ENCODE measurements around the gene SSUH2.
"Not testable (repeated sequence)": the region's sequence is repeated elsewhere in the genome, so short reads cannot be mapped to it uniquely, and the experiment has no call there.

Gene SSUH2

DNA sequence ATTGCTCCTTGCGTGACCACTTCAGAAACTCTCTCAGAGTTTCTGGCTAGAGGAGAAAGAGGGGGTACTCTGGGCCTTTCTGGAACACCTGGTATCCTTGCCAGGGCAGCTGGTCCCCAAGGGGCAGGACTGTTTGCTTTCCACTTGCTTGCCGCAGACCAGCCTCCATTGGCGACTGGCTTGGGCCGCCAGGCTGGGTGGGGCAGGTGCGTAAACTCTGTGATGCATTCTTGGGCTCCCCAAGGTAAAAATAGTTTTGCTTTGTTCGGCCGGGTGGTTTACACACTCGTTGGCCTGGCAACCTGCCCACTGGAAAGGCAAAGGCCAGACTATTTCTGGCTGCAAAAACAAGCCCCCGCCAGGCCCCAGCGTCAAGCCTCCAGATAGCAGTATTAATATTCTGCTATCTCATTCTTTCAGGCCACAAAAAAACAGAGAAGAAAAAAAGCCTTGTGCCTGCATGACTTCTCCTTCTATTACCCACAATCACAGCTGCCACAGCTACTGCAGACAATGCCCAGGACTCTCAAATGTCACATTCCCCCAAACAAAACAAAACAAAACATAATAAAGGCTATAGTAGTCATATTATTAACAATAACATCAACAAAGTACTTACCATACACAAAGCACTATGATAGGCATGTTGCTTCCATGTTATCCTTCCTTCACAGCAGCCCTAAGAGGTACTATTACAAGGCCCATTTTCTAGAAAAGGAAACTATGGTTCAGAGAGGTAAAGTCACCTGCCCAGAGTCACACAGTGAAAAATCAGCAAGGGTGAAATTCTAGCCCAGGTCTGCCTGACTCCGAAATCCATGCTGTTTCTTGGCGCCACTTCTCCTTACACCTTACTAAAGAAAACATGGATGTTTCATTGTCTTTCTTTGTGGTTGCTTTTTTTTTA, 14.0 kb upstream of the SSUH2 start:
- no peak for DNase-seq (ENCODE audit: low read depth)

DNA sequence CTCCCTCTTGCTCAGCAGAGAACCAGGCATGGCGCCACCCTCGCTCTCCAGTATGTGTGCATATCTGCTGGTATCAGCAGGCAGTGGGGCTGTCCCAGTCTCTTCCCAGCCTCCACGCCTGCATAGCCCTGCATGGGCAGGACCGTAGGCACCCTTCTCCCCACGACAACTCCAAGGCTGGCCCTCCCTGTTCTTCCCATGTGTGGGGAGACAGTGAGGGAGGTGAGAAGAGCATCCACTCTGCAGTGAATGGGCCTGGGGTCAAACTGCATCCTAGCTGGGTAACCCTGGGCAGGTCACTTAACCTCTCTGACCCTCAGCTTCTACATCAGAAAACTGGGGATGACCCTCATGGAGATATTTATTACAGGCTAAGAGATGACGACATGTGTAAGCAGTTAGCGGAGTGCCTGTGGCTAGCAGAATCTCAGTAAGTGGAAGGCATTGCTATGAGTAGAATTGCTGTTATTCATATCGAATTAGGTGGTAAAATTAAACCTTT, 13.3 kb upstream of the SSUH2 start:
- no peak for DNase-seq (ENCODE audit: low read depth)

DNA sequence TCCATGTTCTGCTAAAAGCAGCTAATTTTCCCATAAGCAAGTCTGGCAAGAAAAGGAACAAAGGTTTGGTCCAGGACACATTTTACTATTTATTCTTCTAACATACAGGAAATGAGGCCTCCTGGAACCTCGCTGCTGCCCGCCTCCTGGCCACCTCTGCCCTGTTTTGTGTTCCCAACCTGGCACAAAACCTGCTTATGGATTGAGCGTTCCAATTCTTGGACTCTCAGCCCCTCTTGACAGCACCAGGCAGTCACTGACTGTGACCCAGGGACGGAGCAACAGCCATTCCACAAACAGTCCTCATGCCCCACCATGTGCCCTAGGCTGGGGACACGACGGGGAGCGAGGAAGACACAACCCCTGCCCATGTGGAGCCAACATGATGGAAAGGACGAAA, 11.6 kb upstream of the SSUH2 start:
- no peak for DNase-seq (ENCODE audit: low read depth)

DNA sequence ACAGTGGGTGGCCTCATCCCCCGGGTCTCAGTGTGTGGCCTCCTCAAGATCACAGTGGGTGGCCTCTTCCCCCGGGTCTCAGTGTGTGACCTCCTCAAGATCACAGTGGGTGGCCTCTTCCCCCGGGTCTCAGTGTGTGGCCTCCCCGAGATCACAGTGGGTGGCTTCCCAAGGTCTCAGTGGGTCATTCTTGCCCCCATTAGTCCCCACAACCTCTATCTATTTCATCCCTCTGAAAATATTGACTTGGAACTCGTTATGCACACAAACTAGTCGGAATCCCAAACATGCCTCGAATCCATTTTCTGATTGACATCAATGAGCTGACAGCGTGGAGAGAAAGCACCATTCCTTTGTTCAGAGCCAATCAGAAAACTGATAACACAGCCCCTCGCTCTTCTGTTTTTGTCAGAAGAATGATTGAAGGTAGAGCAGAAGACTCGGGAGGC, 10.8 kb upstream of the SSUH2 start:
- DNase-seq (ENCODE audit: low read depth): no peak

DNA sequence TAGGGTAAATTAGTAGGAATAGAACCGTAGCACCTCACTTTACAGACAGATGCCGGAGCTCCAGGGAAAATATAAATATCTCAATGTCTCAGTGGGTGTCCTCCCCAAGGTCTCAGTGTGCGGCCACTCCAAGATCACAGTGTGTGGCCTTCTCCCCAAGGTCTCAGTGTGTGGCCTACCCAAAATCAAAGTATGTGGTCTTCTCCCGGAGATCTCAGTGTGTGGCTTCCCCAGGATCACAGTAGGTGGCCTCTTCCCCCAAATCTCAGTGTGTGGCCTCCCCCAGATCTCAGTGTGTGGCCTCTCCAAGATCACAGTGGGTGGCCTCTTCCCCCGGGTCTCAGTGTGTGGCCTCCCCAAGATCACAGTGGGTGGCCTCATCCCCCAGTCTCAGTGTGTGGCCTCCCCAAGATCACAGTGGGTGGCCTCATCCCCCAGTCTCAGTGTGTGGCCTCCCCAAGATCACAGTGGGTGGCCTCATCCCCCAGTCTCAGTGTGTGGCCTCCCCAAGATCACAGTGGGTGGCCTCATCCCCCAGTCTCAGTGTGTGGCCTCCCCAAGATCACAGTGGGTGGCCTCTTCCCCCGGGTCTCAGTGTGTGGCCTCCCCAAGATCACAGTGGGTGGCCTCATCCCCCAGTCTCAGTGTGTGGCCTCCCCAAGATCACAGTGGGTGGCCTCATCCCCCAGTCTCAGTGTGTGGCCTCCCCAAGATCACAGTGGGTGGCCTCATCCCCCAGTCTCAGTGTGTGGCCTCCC, 10.2 kb upstream of the SSUH2 start:
- DNase-seq (ENCODE audit: low read depth): not testable (repeated sequence)

DNA sequence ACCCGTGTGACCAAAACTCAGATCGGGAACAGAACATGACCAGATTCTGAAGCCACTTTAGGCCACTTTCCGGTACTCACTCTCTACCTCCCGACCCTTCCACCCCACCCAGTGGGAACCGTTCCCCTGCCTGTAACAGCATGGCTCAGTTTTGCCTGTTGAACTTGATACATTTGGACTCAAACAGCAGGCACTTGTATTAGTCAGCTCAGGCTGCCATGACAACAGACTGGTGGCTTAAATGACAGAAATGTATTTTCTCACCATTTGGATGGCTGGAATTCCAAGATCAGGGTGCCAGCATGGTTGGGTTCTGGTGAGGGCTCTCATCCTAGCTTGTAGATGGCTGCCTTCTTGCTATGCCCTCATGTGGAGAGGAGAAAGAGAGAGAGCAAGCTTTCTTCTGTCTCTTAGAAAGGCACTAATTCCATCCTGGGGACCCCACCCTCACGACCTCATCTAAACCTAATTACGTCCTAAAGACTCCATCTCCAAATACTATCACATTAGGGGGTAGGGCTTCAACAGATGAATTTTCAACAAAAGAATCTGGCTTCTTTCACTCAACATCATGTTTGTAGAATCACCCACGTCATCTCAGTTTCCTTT, 9.3 kb upstream of the SSUH2 start:
- DNase-seq (ENCODE audit: low read depth): no peak

DNA sequence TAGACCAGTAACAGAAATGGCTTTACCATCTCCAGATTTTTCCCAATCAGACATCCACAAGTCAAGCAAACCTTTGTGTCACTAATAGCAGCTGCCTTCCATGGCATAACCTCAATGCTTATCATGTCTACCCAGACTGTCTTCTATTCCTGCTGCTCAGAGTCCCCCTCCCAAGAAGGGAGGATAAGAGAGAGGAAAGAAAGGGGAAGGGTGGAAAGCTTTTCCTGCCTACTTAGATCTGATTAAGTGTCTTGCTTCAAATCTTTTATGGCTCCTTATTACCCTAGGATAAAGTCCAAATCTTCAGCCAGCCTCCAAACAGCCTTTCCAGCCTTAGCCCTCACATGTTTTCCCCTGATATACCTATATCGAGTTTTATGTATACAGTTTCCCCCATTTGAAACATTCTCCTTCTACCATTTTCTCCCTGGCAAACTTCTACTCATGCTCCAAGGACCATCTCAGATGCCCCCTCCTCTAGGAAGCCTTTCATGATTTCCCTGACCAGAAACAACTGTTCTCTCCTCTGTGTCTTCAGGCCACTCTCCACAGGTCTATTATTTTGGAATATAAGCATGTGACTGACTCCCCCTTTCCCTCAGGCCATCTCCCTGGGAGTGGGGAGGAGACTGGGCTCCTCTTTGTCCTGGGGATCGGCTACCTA, 7.9 kb upstream of the SSUH2 start:
- DNase-seq (ENCODE audit: low read depth): no peak

DNA sequence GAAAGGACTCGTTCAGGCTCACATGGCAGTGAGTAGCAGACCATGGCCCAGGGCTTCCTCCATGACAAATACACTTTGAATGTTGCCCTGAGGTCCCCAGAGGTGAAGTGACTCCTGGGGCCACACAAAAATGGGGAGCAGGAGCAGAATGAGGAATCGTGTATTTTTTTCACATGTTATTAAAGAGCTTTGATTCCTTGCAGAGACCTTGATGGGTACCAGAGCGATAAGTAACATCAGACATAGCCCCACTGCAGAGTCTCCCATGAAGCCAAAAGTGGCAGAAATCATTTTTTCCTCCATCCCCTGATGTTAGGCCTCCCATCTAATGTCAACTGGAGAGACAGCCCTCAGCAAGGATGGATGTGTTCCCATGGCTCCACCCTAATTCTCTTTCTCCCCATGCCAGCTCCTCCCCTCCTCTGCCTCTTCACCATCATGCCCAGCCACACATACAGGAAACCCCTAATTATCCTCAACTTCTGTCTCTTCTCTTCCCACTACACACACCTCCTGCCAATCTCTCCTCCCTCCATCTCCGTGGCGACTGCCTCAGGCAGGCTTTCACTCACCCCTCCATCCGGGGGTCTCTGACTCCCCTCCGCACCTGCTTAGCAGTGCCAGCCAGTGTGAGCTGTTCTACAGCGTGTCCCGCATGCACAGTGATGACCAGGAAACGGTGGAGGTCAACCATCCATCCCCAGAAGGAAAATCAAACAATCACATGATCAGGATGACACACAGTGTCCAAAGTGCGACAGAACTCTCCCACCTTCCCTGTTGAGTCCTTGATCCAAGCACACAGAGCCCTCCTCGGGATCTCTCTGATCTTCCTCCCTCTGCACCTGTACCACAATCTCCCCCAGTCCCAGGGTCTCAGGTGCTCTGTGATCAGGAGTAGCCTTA, 7.1 kb upstream of the SSUH2 start:
- no peak for DNase-seq (ENCODE audit: low read depth)

DNA sequence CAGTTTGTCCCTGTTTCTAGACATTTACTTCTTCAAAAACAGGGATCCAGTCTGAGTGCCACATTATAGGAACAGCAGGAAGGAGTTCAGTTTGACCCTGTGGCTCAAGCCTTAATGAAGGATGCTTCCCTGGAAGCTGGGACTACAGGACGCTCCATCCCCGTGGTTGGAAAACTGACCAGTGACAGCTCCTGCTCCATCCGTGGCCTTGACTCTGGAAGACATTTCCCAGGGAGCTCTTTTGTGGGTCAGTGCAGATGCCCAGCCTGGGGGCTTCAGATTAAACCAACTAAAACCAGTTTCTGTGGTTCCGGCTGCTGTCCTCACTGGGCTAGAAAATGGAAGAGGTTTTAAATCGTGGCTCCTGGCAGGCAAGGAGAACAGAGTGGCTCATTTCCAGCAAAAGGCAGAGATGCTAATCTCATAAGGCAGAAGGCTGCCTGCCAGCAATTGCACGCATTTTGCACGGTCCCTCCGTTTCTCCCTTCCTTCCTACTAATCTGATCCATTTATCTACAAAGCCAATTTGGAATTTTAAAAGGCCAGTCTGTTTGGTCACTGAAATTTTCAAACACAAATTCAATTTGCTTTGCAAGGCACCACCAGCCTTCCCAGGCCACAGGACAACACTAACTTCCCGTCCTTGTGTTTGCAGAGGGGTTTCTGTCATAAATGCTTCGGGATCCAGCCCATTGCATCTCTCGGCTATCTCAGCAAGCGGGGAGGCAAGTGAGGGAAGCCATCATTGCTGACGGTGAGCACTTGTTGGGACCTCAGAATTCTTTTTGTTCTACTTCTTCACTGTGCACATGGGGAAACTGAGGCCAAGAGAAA, 6.2 kb upstream of the SSUH2 start:
- no peak for DNase-seq (ENCODE audit: low read depth)

DNA sequence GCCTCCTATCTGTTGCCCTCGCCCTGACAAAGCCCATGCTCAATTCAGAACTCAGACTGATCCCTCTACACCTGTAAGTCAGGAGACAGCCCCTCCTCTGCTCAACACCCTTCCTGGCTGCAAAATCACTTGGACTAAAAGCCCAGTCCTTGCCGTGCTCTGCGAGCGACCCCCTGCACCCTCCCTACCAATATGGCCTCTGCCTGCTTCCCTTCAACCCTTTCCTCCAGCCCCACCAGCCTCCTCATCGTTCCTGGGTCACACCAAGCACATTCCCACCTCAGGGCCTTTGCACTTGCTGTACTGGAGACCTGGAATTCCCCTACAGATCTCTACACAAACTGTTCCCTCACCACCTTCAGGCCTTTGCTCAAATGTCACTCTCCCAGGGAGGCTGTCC, 5.2 kb upstream of the SSUH2 start:
- DNase-seq (ENCODE audit: low read depth): no peak

DNA sequence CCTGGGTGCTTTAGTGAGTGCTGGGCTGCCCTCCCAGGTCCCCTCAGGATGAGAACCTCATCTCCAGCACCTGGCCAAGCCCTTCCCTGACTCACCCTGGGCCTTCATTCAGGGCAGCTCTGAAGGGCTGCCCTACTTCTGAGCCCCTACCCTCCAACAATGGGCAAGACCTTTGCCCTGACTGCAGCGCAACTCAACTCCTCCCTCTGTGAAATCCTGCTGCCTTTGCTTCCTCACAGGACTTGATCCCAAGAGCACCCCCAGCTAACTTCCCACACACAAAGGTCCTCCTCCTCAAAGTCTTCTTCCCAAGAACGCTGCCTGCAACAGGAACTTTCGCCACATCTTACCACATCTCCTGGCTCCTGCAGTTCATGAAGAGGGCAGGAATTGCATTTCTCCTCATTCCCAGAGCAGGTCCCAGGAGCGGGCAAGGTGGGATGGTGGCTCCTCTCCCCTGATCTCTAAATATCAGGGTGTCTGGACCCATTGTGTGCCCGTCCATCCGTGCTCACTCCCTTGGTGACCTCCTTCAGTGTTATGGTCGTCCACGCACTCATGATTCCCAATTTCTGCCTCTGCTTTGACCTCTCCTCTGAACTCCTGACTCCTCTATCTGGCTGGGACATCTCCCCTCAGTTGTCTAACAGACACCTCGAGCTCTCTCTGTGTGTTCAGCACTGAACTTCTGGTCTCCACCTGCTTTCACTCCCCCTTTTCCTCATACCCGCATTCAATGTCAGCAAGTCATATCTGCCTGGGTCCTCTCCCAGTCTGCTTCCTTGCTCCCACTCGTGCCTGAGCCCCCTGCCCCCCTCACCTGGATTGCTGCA, 4.5 kb upstream of the SSUH2 start:
- DNase-seq (ENCODE audit: low read depth): no peak

DNA sequence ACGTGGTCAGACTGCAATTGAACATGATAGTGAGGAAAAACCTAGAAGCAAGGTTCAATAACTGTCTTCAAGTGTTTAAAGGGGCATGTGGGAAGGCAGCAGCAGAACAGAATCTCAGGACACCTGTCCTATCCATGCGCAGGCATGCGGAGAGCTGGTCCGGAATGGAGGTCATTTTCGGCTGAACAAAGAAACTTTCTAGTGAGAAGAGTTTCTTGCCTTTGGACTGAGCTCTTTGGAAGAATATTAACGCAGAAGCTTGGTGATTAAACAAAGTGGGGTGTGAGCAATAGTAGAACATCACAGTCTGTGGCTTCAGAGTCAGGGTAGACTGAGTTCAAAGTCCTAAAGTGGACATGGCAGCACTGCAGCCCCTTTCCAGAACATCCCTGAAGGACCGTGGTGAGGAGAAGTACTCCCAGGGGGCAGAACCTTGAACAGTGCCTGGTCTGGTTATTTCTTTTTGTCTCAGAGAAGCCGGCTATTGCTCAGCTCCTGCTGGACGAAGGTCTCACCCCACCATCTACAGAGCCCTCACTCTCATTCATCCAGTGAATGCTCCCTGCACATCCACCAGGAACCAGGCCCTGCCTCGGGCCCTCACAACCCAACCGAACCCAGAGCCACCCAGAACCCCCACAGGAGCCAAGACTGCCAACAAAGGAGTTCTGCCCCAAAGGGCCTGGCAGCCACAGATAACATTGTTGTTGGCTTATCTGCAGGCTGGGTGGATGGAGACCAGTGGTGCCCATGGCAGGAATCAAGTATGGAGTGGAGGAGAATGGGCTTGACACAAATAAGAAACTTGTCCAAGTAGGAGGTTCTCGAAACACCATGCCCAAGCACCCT, 2.8 kb upstream of the SSUH2 start:
- no peak for DNase-seq (ENCODE audit: low read depth)

DNA sequence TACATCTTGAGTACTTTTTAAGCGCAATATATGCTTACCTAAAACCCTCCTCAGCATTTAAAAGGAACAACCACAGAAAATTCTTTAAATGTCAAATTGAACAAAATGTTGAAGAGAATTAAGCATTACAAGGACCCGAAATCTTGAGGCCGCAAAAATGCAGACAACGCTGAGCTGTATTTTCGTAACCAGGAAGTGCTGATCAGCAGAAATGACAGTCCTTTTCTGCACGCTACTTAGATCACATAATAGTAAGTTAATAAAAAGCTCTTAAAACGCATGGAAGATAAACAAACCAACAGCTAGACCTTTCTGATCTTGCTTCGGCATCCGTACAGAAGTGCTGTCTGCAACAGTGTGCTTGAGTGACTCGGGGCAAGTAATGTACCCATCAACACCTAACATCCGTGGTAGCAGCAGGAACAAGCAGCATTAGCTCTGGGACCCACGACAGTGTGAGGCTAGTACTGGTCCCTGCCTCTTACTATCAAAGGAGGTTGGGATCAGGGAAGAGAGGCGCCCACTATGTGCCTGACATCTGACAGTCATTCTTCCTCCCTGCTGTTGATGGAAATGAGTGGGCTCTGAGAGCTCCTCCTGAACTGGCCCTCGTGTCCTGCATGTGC, 1.8 kb upstream of the SSUH2 start:
- no peak for DNase-seq (ENCODE audit: low read depth)

DNA sequence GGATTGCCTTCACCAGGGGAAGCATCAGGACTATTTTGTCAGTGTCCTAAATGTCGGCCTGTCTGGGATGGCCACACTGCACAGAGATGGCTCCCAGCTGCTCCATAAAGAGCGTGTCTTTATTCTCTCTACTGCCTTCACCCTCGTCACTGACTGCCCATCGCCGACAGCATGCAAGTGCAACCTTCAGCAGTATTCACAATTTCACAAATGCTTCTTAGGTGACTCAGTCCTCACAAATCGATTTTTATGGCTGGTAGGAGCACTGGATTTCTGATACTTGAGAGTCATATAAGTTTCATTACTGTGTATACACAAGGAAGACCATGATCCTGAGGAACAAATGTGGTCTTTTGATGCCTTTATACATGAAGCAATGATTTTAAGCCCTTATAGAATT, 1.1 kb upstream of the SSUH2 start:
- DNase-seq (ENCODE audit: low read depth): no peak

DNA sequence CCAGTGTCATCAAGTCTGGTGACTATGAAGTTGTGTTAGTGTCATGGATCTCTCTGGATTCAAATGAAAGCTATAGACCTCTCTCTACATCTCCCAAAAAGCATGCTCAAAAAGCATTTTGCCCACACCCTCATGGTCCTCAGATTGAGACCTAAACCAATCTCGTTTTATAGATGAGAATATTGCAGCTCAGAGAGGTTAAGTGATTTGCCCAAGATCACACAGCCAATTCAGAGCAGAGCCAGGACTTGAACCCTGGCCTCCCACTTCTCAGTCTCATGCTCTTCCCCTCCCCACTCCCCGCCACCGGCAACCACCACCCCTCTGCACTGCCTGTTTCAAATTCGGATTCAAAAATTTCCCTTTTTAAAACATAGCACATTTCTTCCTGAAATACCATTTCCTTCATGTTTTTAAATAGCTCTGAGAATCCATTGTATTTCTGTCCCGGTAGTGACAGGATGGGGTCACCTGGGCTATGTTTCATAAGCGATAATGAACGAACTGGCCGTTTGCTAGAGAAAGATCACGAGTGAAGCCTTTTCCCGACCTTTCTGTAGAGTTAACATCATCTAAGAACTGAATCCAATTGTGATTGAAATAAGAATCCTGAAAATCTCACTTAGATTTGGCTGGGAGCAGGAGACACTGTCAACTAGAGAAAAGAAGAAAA, 769 bp downstream of the SSUH2 start:
- DNase-seq (ENCODE audit: low read depth): no peak

DNA sequence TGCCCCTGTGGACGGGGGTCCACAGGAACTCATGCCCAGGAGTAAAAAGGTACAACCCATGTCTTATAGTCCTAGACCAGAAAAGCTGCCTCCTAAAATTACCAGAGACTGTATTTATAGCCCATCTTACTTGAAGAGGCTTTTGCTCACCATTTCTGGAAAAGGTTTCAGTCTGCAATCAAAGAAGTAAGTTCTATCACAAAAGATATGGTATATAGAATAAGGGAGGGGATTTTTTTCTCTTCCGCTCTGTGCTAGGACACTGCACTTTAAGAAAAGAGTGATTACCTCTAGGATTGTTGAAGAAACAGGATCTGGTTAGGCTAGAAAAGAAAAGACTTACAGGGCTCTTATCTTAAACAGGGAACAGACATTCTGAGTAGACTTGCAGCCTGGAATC, 2.6 kb downstream of the SSUH2 start:
- DNase-seq (ENCODE audit: low read depth): no peak

DNA sequence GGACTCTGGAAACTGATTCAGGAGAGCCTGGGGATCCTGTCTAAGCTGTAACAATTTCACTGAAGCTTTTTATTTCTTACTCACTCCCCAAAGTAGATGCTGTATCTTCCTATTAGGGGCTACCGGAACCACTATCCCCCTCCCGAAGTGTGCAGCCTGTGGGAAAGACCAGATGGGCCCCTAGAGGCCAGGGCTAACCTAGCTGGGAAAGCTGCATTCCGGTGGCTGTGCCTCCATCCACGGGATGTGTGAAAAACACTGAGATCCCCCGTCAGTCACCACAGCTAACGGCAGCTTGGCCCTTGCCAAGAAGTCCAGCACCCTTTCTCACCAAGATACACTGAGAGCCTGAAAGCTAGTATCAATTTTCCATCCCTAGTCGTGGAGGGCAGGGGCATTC, 3.1 kb downstream of the SSUH2 start:
- no peak for DNase-seq (ENCODE audit: low read depth)
